IMR-90 (cell line): ENCODE data around the gene EXOC2. TPM values are rescaled to one million over a fixed set of nuclear protein-coding genes. Genes with fewer than 3 reads are reported as not detected.

Experiments used
- ATAC-seq: fragments of 200-7000 bp; cut with Tn5 transposase; 2 replicates; pipeline ENCODE4 v1.9.1; 2020; ENCODE audit warnings: low read depth, mild to moderate bottlenecking, moderate library complexity
- BruUV-seq: library from RNA; stranded (reverse); fragments of 400-500 nt; replicated peaks from 2 replicates; lab custom pipeline; 2021; lab: Mats Ljungman, UMichigan
- CTCF ChIA-PET: fragments of 300-600 bp; formaldehyde crosslinking; extraction: SDS; loops from one replicate; lab custom pipeline; 2021; ENCODE audit warnings: antibody characterized with exemption; lab: Yijun Ruan, JAX
- POLR2A ChIA-PET: fragments of 300-600 bp; sonication (Branson Sonifier 250); formaldehyde crosslinking; loops from one replicate; lab custom pipeline; 2022; ENCODE audit warnings: antibody characterized with exemption; ENCODE audit not compliant: unreplicated experiment; lab: Charles Lee
- DNase-seq: peaks from one replicate; pipeline ENCODE4 v3.0.0; 2013
- H2AFZ ChIP-seq: replicated peaks from 2 replicates; pipeline ENCODE3; 2013; ENCODE audit warnings: low read length, mild to moderate bottlenecking; ENCODE audit not compliant: poor library complexity
- H2AK5ac ChIP-seq: 2 replicates; pipeline ENCODE4 v1.6.1; 2013; ENCODE audit warnings: low read depth, low read length, inconsistent platforms
- H2AK9ac ChIP-seq: replicated peaks from 2 replicates; pipeline ENCODE3; 2013; ENCODE audit warnings: mild to moderate bottlenecking, low read depth, low read length, moderate library complexity; ENCODE audit not compliant: poor library complexity
- H2BK120ac ChIP-seq: 2 replicates; pipeline ENCODE4 v1.6.1; 2013; ENCODE audit warnings: low read depth, low read length, inconsistent platforms
- H2BK15ac ChIP-seq: 3 replicates; pipeline ENCODE4 v1.6.1; 2013; ENCODE audit warnings: low read depth, low read length, inconsistent platforms
- H2BK20ac ChIP-seq: 2 replicates; pipeline ENCODE4 v1.6.1; 2013; ENCODE audit warnings: low read depth, mild to moderate bottlenecking, inconsistent platforms, low read length, moderate library complexity
- H2BK5ac ChIP-seq: 2 replicates; pipeline ENCODE4 v1.6.1; 2013; ENCODE audit warnings: mild to moderate bottlenecking, low read depth, low read length, inconsistent platforms; ENCODE audit not compliant: poor library complexity, severe bottlenecking
- H3K14ac ChIP-seq: replicated peaks from 2 replicates; pipeline ENCODE4 v1.6.1; 2013; ENCODE audit warnings: low read depth, low read length, inconsistent platforms
- H3K18ac ChIP-seq: 2 replicates; pipeline ENCODE4 v1.6.1; 2013; ENCODE audit warnings: low read depth, low read length, control low read depth
- H3K23ac ChIP-seq: 2 replicates; pipeline ENCODE4 v1.6.1; 2013; ENCODE audit warnings: low read depth, low read length, inconsistent platforms
- H3K27ac ChIP-seq: 2 replicates; pipeline ENCODE4 v1.5.1; 2013; ENCODE audit warnings: mild to moderate bottlenecking, control low read depth, low read length; ENCODE audit not compliant: insufficient read depth
- H3K27me3 ChIP-seq: 2 replicates; pipeline ENCODE4 v1.6.1; 2013; ENCODE audit warnings: low read length; ENCODE audit not compliant: control insufficient read depth, insufficient read depth
- H3K36me3 ChIP-seq: 2 replicates; pipeline ENCODE4 v1.6.1; 2013; ENCODE audit warnings: low read length, mixed read lengths; ENCODE audit not compliant: control insufficient read depth, insufficient read depth
- H3K4ac ChIP-seq: 2 replicates; pipeline ENCODE4 v1.6.1; 2013; ENCODE audit warnings: low read depth, low read length, inconsistent platforms
- H3K4me1 ChIP-seq: 2 replicates; pipeline ENCODE4 v1.6.1; 2013; ENCODE audit warnings: low read length, mixed read lengths; ENCODE audit not compliant: control insufficient read depth, insufficient read depth
- H3K4me2 ChIP-seq: 2 replicates; pipeline ENCODE4 v1.6.1; 2013; ENCODE audit warnings: low read depth, mild to moderate bottlenecking, control low read depth, low read length, moderate library complexity
- H3K4me3 ChIP-seq: 2 replicates; pipeline ENCODE4 v1.5.1; 2013; ENCODE audit warnings: low read depth, mild to moderate bottlenecking, control low read depth, low read length, moderate library complexity; ENCODE audit not compliant: insufficient read depth
- H3K56ac ChIP-seq: 2 replicates; pipeline ENCODE4 v1.6.1; 2013; ENCODE audit warnings: low read length, inconsistent platforms; ENCODE audit not compliant: insufficient read depth; ENCODE audit errors: extremely low read depth
- H3K79me1 ChIP-seq, 2 experiments: 2 replicates each; pipeline ENCODE4 v1.6.1; 2013; ENCODE audit warnings: low read length in 2 of 2, inconsistent platforms in 1 of 2, low read depth in 1 of 2
- H3K9ac ChIP-seq: 2 replicates; pipeline ENCODE4 v1.6.1; 2013; ENCODE audit warnings: low read depth, low read length, control low read depth
- H3K9me1 ChIP-seq: 2 replicates; pipeline ENCODE4 v1.6.1; 2013; ENCODE audit warnings: low read length, inconsistent platforms; ENCODE audit not compliant: insufficient read depth
- H3K9me3 ChIP-seq: 2 replicates; pipeline ENCODE4 v1.6.1; 2013; ENCODE audit warnings: low read length; ENCODE audit not compliant: control insufficient read depth, insufficient read depth
- H4K20me1 ChIP-seq: 2 replicates; pipeline ENCODE4 v1.6.1; 2013; ENCODE audit warnings: low read length, inconsistent platforms; ENCODE audit not compliant: insufficient read depth
- H4K5ac ChIP-seq: 2 replicates; pipeline ENCODE4 v1.6.1; 2013; ENCODE audit warnings: mild to moderate bottlenecking, low read depth, low read length, control low read depth
- H4K8ac ChIP-seq, 2 experiments: 2 replicates each; pipeline ENCODE4 v1.6.1; 2013; ENCODE audit warnings: low read depth in 2 of 2, low read length in 2 of 2, control low read depth in 1 of 2, inconsistent platforms in 1 of 2
- H4K91ac ChIP-seq: 2 replicates; pipeline ENCODE4 v1.6.1; 2013; ENCODE audit warnings: low read depth, low read length, inconsistent platforms; ENCODE audit not compliant: insufficient read depth
- BHLHE40 ChIP-seq: fragments of 150-350 bp; IDR thresholded peaks from 2 replicates; pipeline ENCODE4 v1.6.1; 2016; ENCODE audit warnings: mild to moderate bottlenecking, low read depth, low read length
- MAFK ChIP-seq: IDR thresholded peaks from 2 replicates; pipeline ENCODE4 v1.6.1; 2012; ENCODE audit warnings: low read depth, low read length, improper control_type of control experiment
- WGBS, 2 experiments: methylation state at CpG; one replicate each; pipeline versions ENCODE4 v1.1.5 to v1.1.7; 2013; ENCODE audit warnings: missing lambda C conversion rate in 2 of 2; ENCODE audit not compliant: insufficient read length in 1 of 2; ENCODE audit errors: extremely low coverage in 2 of 2; 5-methylcytosine and 5-hydroxymethylcytosine counted together
- dilution Hi-C: fragments of 300-500 bp; cut with HindIII; formaldehyde crosslinking; loops from one replicate; pipeline ENCODE4 v1.14.3; 2018; ENCODE audit warnings: low sequenced_read_pairs; ENCODE audit not compliant: unreplicated experiment
- in situ Hi-C: fragments of 300-500 bp; cut with MboI; formaldehyde crosslinking; loops from 3 replicates; pipeline ENCODE4 v1.14.3; 2019; ENCODE audit warnings: low sequenced_read_pairs, inconsistent platforms, mixed read lengths
- intact Hi-C: fragments of 100-400 bp; cut with micrococcal nuclease; formaldehyde crosslinking; loops from 2 replicates; pipeline ENCODE4 v1.10.0; 2022
- polyA plus RNA-seq, 3 experiments: library from polyadenylated mRNA; depleted of rRNA; stranded (reverse); fragments of >200 nt; gene quantifications; 2 replicates each; pipeline ENCODE4 v1.2.3, GENCODE V29; 2012; ENCODE audit warnings: low replicate concordance in 1 of 3
- total RNA-seq: library from RNA; depleted of rRNA; stranded (reverse); fragments of >200 nt; gene quantifications from 2 replicates; pipeline ENCODE4 v1.2.3, GENCODE V29; 2012

Gene EXOC2
- total and polyA plus RNA-seq, 2 of the 4 experiments (the other 2 are of a cell fraction): 13.1 to 37.3 TPM

DNA sequence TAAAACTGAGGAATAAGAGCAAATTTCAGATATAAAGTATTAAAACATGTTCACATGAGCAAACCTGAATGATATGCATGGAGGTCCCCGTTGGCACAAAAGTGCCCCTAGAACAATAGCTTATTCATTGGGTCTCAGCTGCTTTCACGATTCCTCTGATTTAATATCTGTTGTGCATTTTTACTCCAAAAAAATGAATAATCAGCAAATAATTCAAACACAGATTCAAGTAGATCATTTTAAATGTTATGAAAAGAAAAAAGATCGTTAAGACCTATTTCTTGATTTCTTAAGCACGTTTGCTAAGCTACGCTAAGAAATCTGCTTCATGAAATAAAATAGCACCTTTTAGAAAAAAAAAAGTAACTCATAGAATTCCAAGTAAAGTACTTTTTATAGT lies 57.7 kb downstream of the EXOC2 start:
- no peak overlapping the region for H3K23ac ChIP-seq
- no peak overlapping the region for H3K4ac ChIP-seq
- H3K27ac ChIP-seq: no peak overlapping the region
- H4K8ac ChIP-seq: no peak overlapping the region
- dilution Hi-C loops: no loop called here
- H3K9me3 ChIP-seq: no peaks in the 10 kb centered on the region
- CTCF ChIA-PET: no interaction called here
- H2BK15ac ChIP-seq: no peak overlapping the region
- POLR2A ChIA-PET: no interaction called here
- no peak overlapping the region for H3K56ac ChIP-seq
- H3K14ac ChIP-seq: no peak overlapping the region
- H3K27me3 ChIP-seq: no peaks in the 10 kb centered on the region
- H3K36me3 ChIP-seq: peaks cover 8% of the 10 kb centered on the region
- no peak overlapping the region for H4K5ac ChIP-seq
- peaks cover 17 to 35% of the 10 kb centered on the region in 2 experiments for H3K79me1 ChIP-seq
- no peak overlapping the region for H2AK9ac ChIP-seq
- H4K20me1 ChIP-seq: no peaks in the 10 kb centered on the region
- H2BK5ac ChIP-seq: no peak overlapping the region
- TF ChIP-seq MAFK (peak; percentile 65; the same call in 1 of the 2 replicates), BHLHE40 (no peak)
- no peak overlapping the region for H3K4me3 ChIP-seq
- peaks cover 9% of the 10 kb centered on the region for H3K9me1 ChIP-seq
- ATAC-seq: no peak
- H3K4me2 ChIP-seq: no peak overlapping the region
- no TSS peak for BruUV-seq
- in situ Hi-C loops: no loop called here
- no peak overlapping the region for H3K18ac ChIP-seq
- no peak overlapping the region for H2BK20ac ChIP-seq
- no peak overlapping the region for H2BK120ac ChIP-seq
- H2AK5ac ChIP-seq: no peak overlapping the region
- WGBS, 2 experiments: no CpG with 5 or more reads among the region's 5 CpGs
- no peak overlapping the region for H4K91ac ChIP-seq
- intact Hi-C loops: no loop called here
- no peak for DNase-seq
- no peak overlapping the region for H3K9ac ChIP-seq
- H3K4me1 ChIP-seq: no peaks in the 10 kb centered on the region
- no peak overlapping the region for H2AFZ ChIP-seq
